GM19239 (cell line): Measurements from ENCODE around the gene ZNF682.
A peak's percentile ranks its signal among the peaks of the same experiment; 100 is the strongest.
"Not testable (repeated sequence)": the region's sequence is repeated elsewhere in the genome, so short reads cannot be mapped to it uniquely, and the experiment has no call there.

Experiments used
- DNase-seq: peaks from one replicate; pipeline ENCODE4 v3.0.0; 2011; ENCODE audit warnings: low spot score; ENCODE audit not compliant: insufficient read length
- FAIRE-seq: peaks from 2 replicates; lab custom pipeline; 2011; peaks lifted over from hg19 to GRCh38; lab: Jason Lieb, UNC

The ZNF682 gene

GRCh38 chr19:20039203-20039723, at the start of gene ZNF682:
TSS of gene ZNF682 (minus strand) at chr19:20039505. CDS start at chr19:20039345, 160 bp downstream.
- peak; percentile 70 for DNase-seq
- peak; percentile 90 for FAIRE-seq

GRCh38 chr19:20082876-20083275, 43.6 kb upstream of the ZNF682 start:
- not testable (repeated sequence) for DNase-seq, FAIRE-seq

- FAIRE-seq, DNase-seq: not testable (repeated sequence)
These were observed 43.0 kb upstream of the ZNF682 start for GRCh38 chr19:20082232-20082833.

- DNase-seq (no peak), FAIRE-seq (no peak)
These were observed 41.4 kb upstream of the ZNF682 start for GRCh38 chr19:20080656-20081055.

GRCh38 chr19:20079476-20079875, 40.2 kb upstream of the ZNF682 start:
- FAIRE-seq = no peak
- DNase-seq = no peak

- no peak for DNase-seq
- FAIRE-seq = no peak
These were observed 39.3 kb upstream of the ZNF682 start for GRCh38 chr19:20078581-20079031.

- FAIRE-seq = peak; percentile 92
- peak; percentile 61 for DNase-seq
These were observed 38.6 kb upstream of the ZNF682 start, which contains the start of gene ZNF90 for GRCh38 chr19:20077791-20078463. TSS of gene ZNF90 (plus strand) at chr19:20078000. CDS start at chr19:20078133, 133 bp downstream.

- FAIRE-seq = no peak
These were observed 33.6 kb upstream of the ZNF682 start for GRCh38 chr19:20072936-20073335.

GRCh38 chr19:20070691-20071090, 31.4 kb upstream of the ZNF682 start:
- DNase-seq = no peak
- no peak for FAIRE-seq

More at GRCh38 chr19:20072936-20073335, 33.6 kb upstream of the ZNF682 start:
- no peak for DNase-seq

- not testable (repeated sequence) for FAIRE-seq
These were observed 29.3 kb upstream of the ZNF682 start for GRCh38 chr19:20068559-20068958.

GRCh38 chr19:20067943-20068342, 28.6 kb upstream of the ZNF682 start:
- FAIRE-seq (no peak), DNase-seq (no peak)

More at GRCh38 chr19:20068559-20068958, 29.3 kb upstream of the ZNF682 start:
- DNase-seq = not testable (repeated sequence)

GRCh38 chr19:20066861-20067260, 27.6 kb upstream of the ZNF682 start:
- DNase-seq = no peak
- no peak for FAIRE-seq

- FAIRE-seq (no peak), DNase-seq (no peak)
These were observed 21.0 kb upstream of the ZNF682 start for GRCh38 chr19:20060282-20060681.

- not testable (repeated sequence) for FAIRE-seq, DNase-seq
These were observed 19.4 kb upstream of the ZNF682 start for GRCh38 chr19:20058738-20059137.

GRCh38 chr19:20051841-20052768, 12.8 kb upstream of the ZNF682 start:
- FAIRE-seq = peak; percentile 90
- DNase-seq = peak; percentile 20

GRCh38 chr19:20045742-20046141, 6.4 kb upstream of the ZNF682 start:
- not testable (repeated sequence) for DNase-seq, FAIRE-seq

- no peak for DNase-seq
- FAIRE-seq = no peak
These were observed 5.4 kb upstream of the ZNF682 start for GRCh38 chr19:20044663-20045062.

GRCh38 chr19:20038358-20039202, 725 bp downstream of the ZNF682 start:
- FAIRE-seq = peak; percentile 11

GRCh38 chr19:20035935-20036334, 3.4 kb downstream of the ZNF682 start:
- DNase-seq (no peak), FAIRE-seq (no peak)

More at GRCh38 chr19:20038358-20039202, 725 bp downstream of the ZNF682 start:
- DNase-seq = no peak
